Liver (tissue), 9 donors: ENCODE measurements around the gene ALDH16A1. TPM values are rescaled to one million over a fixed set of nuclear protein-coding genes. Genes with fewer than 3 reads are reported as not detected.

Source experiments
- DNase-seq: peaks from one replicate; pipeline ENCODE4 v3.0.0-alpha.2; 2017; ENCODE audit warnings: low spot score
- H3K27ac ChIP-seq, 2 donors: one replicate each; pipeline ENCODE4 v1.7.0; 2013; ENCODE audit warnings: inconsistent platforms in 2 of 2, low read length in 2 of 2, control low read depth in 1 of 2, low read depth in 1 of 2, mild to moderate bottlenecking in 1 of 2
- H3K27me3 ChIP-seq, 4 donors: one replicate each; pipeline versions ENCODE4 v1.6.1 to v1.7.0; 2013; ENCODE audit warnings: low read length in 3 of 4, inconsistent platforms in 1 of 4, mild to moderate bottlenecking in 1 of 4, moderate library complexity in 1 of 4; ENCODE audit not compliant: control insufficient read depth in 4 of 4, insufficient read depth in 4 of 4
- H3K36me3 ChIP-seq, 4 donors: one replicate each; pipeline versions ENCODE4 v1.6.1 to v1.7.0; 2013; ENCODE audit warnings: low read length in 3 of 4, mild to moderate bottlenecking in 3 of 4, low read depth in 1 of 4, moderate library complexity in 1 of 4; ENCODE audit not compliant: control insufficient read depth in 4 of 4, insufficient read depth in 3 of 4
- H3K4me1 ChIP-seq, 4 donors: one replicate each; pipeline versions ENCODE4 v1.6.1 to v1.7.0; 2013; ENCODE audit warnings: low read length in 3 of 4, mild to moderate bottlenecking in 3 of 4, moderate library complexity in 1 of 4; ENCODE audit not compliant: control insufficient read depth in 4 of 4, insufficient read depth in 4 of 4
- H3K4me3 ChIP-seq, 3 donors: one replicate each; pipeline versions ENCODE4 v1.6.1 to v1.7.0; 2013; ENCODE audit warnings: low read length in 3 of 3, control low read depth in 1 of 3, low read depth in 1 of 3, mild to moderate bottlenecking in 1 of 3
- H3K9ac ChIP-seq, 2 donors: one replicate each; pipeline ENCODE4 v1.7.0; 2013; ENCODE audit warnings: low read length in 2 of 2, mild to moderate bottlenecking in 2 of 2, moderate library complexity in 2 of 2, control low read depth in 1 of 2, low read depth in 1 of 2
- H3K9me3 ChIP-seq, 4 donors: one replicate each; pipeline versions ENCODE4 v1.6.1 to v1.7.0; 2013; ENCODE audit warnings: low read length in 3 of 4; ENCODE audit not compliant: control insufficient read depth in 4 of 4
- ATF3 ChIP-seq: IDR thresholded peaks from 2 replicates; pipeline ENCODE4 v1.6.1; 2016; ENCODE audit warnings: antibody characterized with exemption
- CTCF ChIP-seq: fragments of 150-350 bp; IDR thresholded peaks from 2 replicates; pipeline ENCODE4 v1.5.1; 2017; ENCODE audit warnings: improper control_type of control experiment, low read depth, low read length; ENCODE audit not compliant: missing input control
- FOXA1 ChIP-seq: IDR thresholded peaks from 2 replicates; pipeline ENCODE4 v1.6.1; 2016; ENCODE audit warnings: antibody characterized with exemption
- FOXA2 ChIP-seq: IDR thresholded peaks from 2 replicates; pipeline ENCODE4 v1.6.1; 2016; ENCODE audit warnings: antibody characterized with exemption
- GABPA ChIP-seq, 2 donors: IDR thresholded peaks in 1 of 2; conservative IDR thresholded peaks in 1 of 2; 2 replicates each; pipeline ENCODE4 v1.6.1; 2016; ENCODE audit warnings: antibody characterized with exemption in 2 of 2, mild to moderate bottlenecking in 1 of 2, moderate library complexity in 1 of 2
- HNF4A ChIP-seq, 2 donors: conservative IDR thresholded peaks; 2 replicates each; pipeline ENCODE4 v1.6.1; 2016; ENCODE audit warnings: antibody characterized with exemption in 2 of 2, mild to moderate bottlenecking in 2 of 2
- HNF4G ChIP-seq: IDR thresholded peaks from 2 replicates; pipeline ENCODE4 v1.6.1; 2016; ENCODE audit warnings: antibody characterized with exemption
- JUND ChIP-seq, 2 donors: IDR thresholded peaks; 2 replicates each; pipeline ENCODE4 v1.6.1; 2016; ENCODE audit warnings: antibody characterized with exemption in 2 of 2
- MAX ChIP-seq: IDR thresholded peaks from 2 replicates; pipeline ENCODE4 v1.6.1; 2016; ENCODE audit warnings: antibody characterized with exemption
- NR2F2 ChIP-seq: IDR thresholded peaks from 2 replicates; pipeline ENCODE4 v1.6.1; 2016; ENCODE audit warnings: antibody characterized with exemption
- RAD21 ChIP-seq, 2 donors: IDR thresholded peaks; 2 replicates each; pipeline ENCODE4 v1.6.1; 2016; ENCODE audit warnings: antibody characterized with exemption in 2 of 2, mild to moderate bottlenecking in 2 of 2
- REST ChIP-seq: IDR thresholded peaks from 2 replicates; pipeline ENCODE4 v1.6.1; 2016; ENCODE audit warnings: antibody characterized with exemption, mild to moderate bottlenecking
- RXRA ChIP-seq, 2 donors: IDR thresholded peaks; 2 replicates each; pipeline ENCODE4 v1.6.1; 2017 to 2018; ENCODE audit warnings: antibody characterized with exemption in 2 of 2, mild to moderate bottlenecking in 1 of 2
- SP1 ChIP-seq: IDR thresholded peaks from 2 replicates; pipeline ENCODE4 v1.6.1; 2018; ENCODE audit warnings: antibody characterized with exemption, mild to moderate bottlenecking
- TAF1 ChIP-seq: conservative IDR thresholded peaks from 2 replicates; pipeline ENCODE4 v1.6.1; 2016; ENCODE audit warnings: antibody characterized with exemption, mild to moderate bottlenecking
- YY1 ChIP-seq: IDR thresholded peaks from 2 replicates; pipeline ENCODE4 v1.6.1; 2016; ENCODE audit warnings: antibody characterized with exemption, mild to moderate bottlenecking
- ZBTB33 ChIP-seq: IDR thresholded peaks from 2 replicates; pipeline ENCODE4 v1.6.1; 2016; ENCODE audit warnings: antibody characterized with exemption
- WGBS: extraction: QIAGEN DNeasy Blood & Tissue Kit; methylation state at CpG from one replicate; pipeline ENCODE4 v1.1.7; 2013; 5-methylcytosine and 5-hydroxymethylcytosine counted together
- polyA plus RNA-seq, 2 donors: library from polyadenylated mRNA; stranded (reverse) in 1 of 2; unstranded in 1 of 2; fragments of 200-250 nt in 1 of 2; fragments of >200 nt in 1 of 2; fragmentation: Nextera tagmentation in 1 of 2; extraction: Ambion mirVana in 1 of 2; gene quantifications; one replicate each; pipeline versions ENCODE4 v1.2.1 to v1.2.3, GENCODE V29; 2013 to 2015
- total RNA-seq, 2 donors: library from RNA; depleted of rRNA; stranded (reverse); fragments of >200 nt; gene quantifications; one replicate each; pipeline ENCODE4 v1.2.3, GENCODE V29; 2014
- donor health status: healthy.
- donor health status: healthy.
- donor health status: healthy.
- donor health status: healthy.
- donor health status: healthy.

The ALDH16A1 gene
- total and polyA plus RNA-seq, 4 donors: 5.2 to 35.8 (median 21.5) TPM

GRCh38 chr19:49420227-49420626 lies 32.8 kb upstream of the ALDH16A1 start:
- 85% methylated on average over 2 of the region's 2 CpGs for WGBS

GRCh38 chr19:49421039-49421877 lies 31.8 kb upstream of the ALDH16A1 start:
- no peaks in the 10 kb centered on the region for H3K36me3 ChIP-seq
- 12% methylated on average over 48 of the region's 48 CpGs for WGBS
- peaks cover 6 to 24% (median 10%) of the 10 kb centered on the region in 4 donors for H3K27me3 ChIP-seq
- TF ChIP-seq HNF4A (conservative IDR thresholded peaks at IDR 0.05) (no peak), HNF4G (no peak), FOXA1 (no peak), ZBTB33 (no peak), SP1 (no peak)
- DNase-seq: peak; percentile 47
- no peaks in the 10 kb centered on the region for H3K9me3 ChIP-seq
- peaks cover 5 to 11% (median 7%) of the 10 kb centered on the region in 4 donors for H3K4me1 ChIP-seq
- H3K9ac ChIP-seq: no peak overlapping the region
- H3K27ac ChIP-seq: no peak overlapping the region
- peak overlapping the region in 1 of 3 donors; percentile 22 for H3K4me3 ChIP-seq

More at GRCh38 chr19:49420227-49420626, 32.8 kb upstream of the ALDH16A1 start:
- peaks cover 6 to 21% (median 8%) of the 10 kb centered on the region in 4 donors for H3K27me3 ChIP-seq
- DNase-seq: no peak
- no peaks in the 10 kb centered on the region for H3K36me3 ChIP-seq
- no peaks in the 10 kb centered on the region for H3K9me3 ChIP-seq
- peaks cover 5 to 11% (median 7%) of the 10 kb centered on the region in 4 donors for H3K4me1 ChIP-seq
- TF ChIP-seq RAD21 (IDR thresholded peaks at IDR 0.05) (no peak), GABPA (IDR thresholded peaks at IDR 0.05 in 1 of 2, conservative IDR thresholded peaks at IDR 0.05 in 1 of 2) (no peak), YY1 (no peak)
- H3K4me3 ChIP-seq: no peak overlapping the region
- no peak overlapping the region for H3K27ac ChIP-seq
- H3K9ac ChIP-seq: no peak overlapping the region

GRCh38 chr19:49421878-49422202 lies 31.2 kb upstream of the ALDH16A1 start:
- H3K4me1 ChIP-seq: peaks cover 5 to 11% (median 7%) of the 10 kb centered on the region in 4 donors

More at GRCh38 chr19:49421878-49422202, 31.2 kb upstream of the ALDH16A1 start:
- H3K27ac ChIP-seq: no peak overlapping the region
- DNase-seq: no peak
- no peaks in the 10 kb centered on the region for H3K9me3 ChIP-seq
- no peak overlapping the region for H3K9ac ChIP-seq
- TF ChIP-seq RXRA (IDR thresholded peaks at IDR 0.05) (no peak), ATF3 (no peak), FOXA2 (no peak), FOXA1 (no peak), HNF4G (no peak), ZBTB33 (no peak), NR2F2 (no peak), TAF1 (no peak), GABPA (IDR thresholded peaks at IDR 0.05 in 1 of 2, conservative IDR thresholded peaks at IDR 0.05 in 1 of 2) (no peak), RAD21 (IDR thresholded peaks at IDR 0.05) (no peak), REST (no peak), JUND (IDR thresholded peaks at IDR 0.05) (no peak), MAX (no peak), CTCF (no peak), HNF4A (conservative IDR thresholded peaks at IDR 0.05) (no peak)
- H3K27me3 ChIP-seq: peaks cover 6 to 27% (median 15%) of the 10 kb centered on the region in 4 donors
- H3K4me3 ChIP-seq: no peak overlapping the region
- no peaks in the 10 kb centered on the region for H3K36me3 ChIP-seq
- 29% methylated on average over 3 of the region's 3 CpGs for WGBS
